ENCODE results near the gene RNF13. TPM values are rescaled to one million over a fixed set of nuclear protein-coding genes. Genes with fewer than 3 reads are reported as not detected.

Gene RNF13
- total RNA-seq, 1 experiment from 2014 or later, result 33.8 TPM

DNA sequence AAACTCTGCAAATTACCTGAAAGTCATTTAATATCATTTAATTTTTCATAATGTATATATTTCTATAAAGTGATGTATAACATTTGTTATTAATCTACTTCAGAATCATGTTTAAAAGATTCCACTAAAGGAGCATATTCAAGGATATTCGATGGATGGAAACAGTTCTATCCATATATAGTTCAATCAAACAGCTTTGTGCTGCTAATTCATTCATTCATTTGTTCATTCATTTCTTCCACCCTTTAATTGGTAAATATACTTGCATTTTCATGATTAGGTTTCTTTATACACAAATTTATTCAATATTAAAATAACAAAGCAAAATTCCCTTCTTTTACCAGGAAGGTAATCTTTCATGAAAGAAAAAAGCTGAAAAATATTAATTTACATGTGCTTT, 64.7 kb downstream of the RNF13 start:
- Histone ChIP-seq H3F3A (ENCODE audit: low read length, unreplicated experiment) (no peaks in the 10 kb centered on the region), H3K79me2 (ENCODE audit: low read length) (no peaks in the 10 kb centered on the region), H3K4me1 (ENCODE audit: insufficient read depth, low read length) (no peaks in the 10 kb centered on the region), H3K9me2 (replicated peaks; ENCODE audit: low read length) (no peaks in the 10 kb centered on the region), H3K4me2 (ENCODE audit: low read length) (no peak overlapping the region), H3K27ac (ENCODE audit: low read length) (no peak overlapping the region), H3K27me3 (ENCODE audit: low read length) (no peaks in the 10 kb centered on the region), H3K4me3 (ENCODE audit: low read length) (no peak overlapping the region), H2AFZ (ENCODE audit: low read length) (no peak overlapping the region), H4K20me1 (ENCODE audit: low read length) (no peaks in the 10 kb centered on the region), H3K36me3 (ENCODE audit: low read depth, low read length) (no peaks in the 10 kb centered on the region; the same call in 1 of the 2 replicates), H3K9me3 (ENCODE audit: low read length) (no peaks in the 10 kb centered on the region), H3K9ac (ENCODE audit: low read length) (no peak overlapping the region)
- ChIA-PET POLR2A (ENCODE audit: unreplicated experiment) (no interaction called here), CTCF (no interaction called here)
- DNase-seq (no peak), ATAC-seq (no peak)
- TF ChIP-seq, protein P1, sequence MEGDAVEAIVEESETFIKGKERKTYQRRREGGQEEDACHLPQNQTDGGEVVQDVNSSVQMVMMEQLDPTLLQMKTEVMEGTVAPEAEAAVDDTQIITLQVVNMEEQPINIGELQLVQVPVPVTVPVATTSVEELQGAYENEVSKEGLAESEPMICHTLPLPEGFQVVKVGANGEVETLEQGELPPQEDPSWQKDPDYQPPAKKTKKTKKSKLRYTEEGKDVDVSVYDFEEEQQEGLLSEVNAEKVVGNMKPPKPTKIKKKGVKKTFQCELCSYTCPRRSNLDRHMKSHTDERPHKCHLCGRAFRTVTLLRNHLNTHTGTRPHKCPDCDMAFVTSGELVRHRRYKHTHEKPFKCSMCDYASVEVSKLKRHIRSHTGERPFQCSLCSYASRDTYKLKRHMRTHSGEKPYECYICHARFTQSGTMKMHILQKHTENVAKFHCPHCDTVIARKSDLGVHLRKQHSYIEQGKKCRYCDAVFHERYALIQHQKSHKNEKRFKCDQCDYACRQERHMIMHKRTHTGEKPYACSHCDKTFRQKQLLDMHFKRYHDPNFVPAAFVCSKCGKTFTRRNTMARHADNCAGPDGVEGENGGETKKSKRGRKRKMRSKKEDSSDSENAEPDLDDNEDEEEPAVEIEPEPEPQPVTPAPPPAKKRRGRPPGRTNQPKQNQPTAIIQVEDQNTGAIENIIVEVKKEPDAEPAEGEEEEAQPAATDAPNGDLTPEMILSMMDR (conservative IDR thresholded peaks at IDR 0.05; ENCODE audit: low read depth, low read length), result no peak
- TF ChIP-seq EZH2phosphoT487 (IDR thresholded peaks at IDR 0.05; ENCODE audit: borderline replicate concordance, low read length) (no peak), EZH2 (IDR thresholded peaks at IDR 0.05; ENCODE audit: low read length, unreplicated experiment) (no peak)
- no TSS peak for BruUV-seq (replicated peaks)
- intact Hi-C loops (cut with micrococcal nuclease), result no loop called here

DNA sequence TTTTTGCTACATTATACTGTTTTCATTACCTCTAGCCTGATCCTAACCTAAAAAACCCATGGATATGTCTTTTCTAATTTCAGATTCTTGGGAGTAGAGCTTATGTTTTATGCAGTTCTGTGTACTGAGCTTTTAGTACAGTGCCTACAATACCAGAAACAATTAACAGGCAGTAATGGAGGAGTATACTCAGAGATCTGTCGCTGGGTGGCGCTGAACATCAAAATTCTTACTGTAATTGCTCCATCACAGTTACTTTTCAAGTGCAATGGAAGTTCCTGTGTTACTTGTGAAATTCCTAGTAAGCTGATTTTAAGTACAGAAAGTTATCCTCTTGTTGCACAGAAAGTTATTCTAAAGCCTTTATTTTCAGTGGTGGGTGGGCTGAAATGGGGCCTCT, 66.9 kb downstream of the RNF13 start:
- no peak overlapping the region for H2AFZ ChIP-seq (ENCODE audit: low read length)
- no peak overlapping the region for H3K4me3 ChIP-seq (ENCODE audit: low read length)
- TF ChIP-seq EZH2phosphoT487 (IDR thresholded peaks at IDR 0.05; ENCODE audit: borderline replicate concordance, low read length) (no peak), EZH2 (IDR thresholded peaks at IDR 0.05; ENCODE audit: low read length, unreplicated experiment) (no peak)
- TF ChIP-seq, protein P1 (conservative IDR thresholded peaks at IDR 0.05; ENCODE audit: low read depth, low read length), result peak; percentile 85
- H3K36me3 ChIP-seq (ENCODE audit: low read depth, low read length), result peaks cover 2% of the 10 kb centered on the region; the same call in 1 of the 2 replicates
- no peaks in the 10 kb centered on the region for H3K4me1 ChIP-seq (ENCODE audit: insufficient read depth, low read length)
- H3K79me2 ChIP-seq (ENCODE audit: low read length), result no peaks in the 10 kb centered on the region
- peak; percentile 98 for ATAC-seq
- ChIA-PET CTCF (interaction anchor here (0.5 to 1.2 kb wide), 8 partner anchors 23 to 368 kb away, joined by 3 to 5 read pairs (median 4); partner anchors contain the start of gene RNF13), POLR2A (ENCODE audit: unreplicated experiment) (no interaction called here)
- no TSS peak for BruUV-seq (replicated peaks)
- H3K9me2 ChIP-seq (replicated peaks; ENCODE audit: low read length), result no peaks in the 10 kb centered on the region
- H3K27me3 ChIP-seq (ENCODE audit: low read length), result no peaks in the 10 kb centered on the region
- no peak overlapping the region for H3K27ac ChIP-seq (ENCODE audit: low read length)
- DNase-seq, result peak; percentile 74
- intact Hi-C loops (cut with micrococcal nuclease), result no loop called here
- no peaks in the 10 kb centered on the region for H3K9me3 ChIP-seq (ENCODE audit: low read length)
- H3F3A ChIP-seq (ENCODE audit: low read length, unreplicated experiment), result no peaks in the 10 kb centered on the region
- H3K4me2 ChIP-seq (ENCODE audit: low read length), result no peak overlapping the region
- no peaks in the 10 kb centered on the region for H4K20me1 ChIP-seq (ENCODE audit: low read length)
- no peak overlapping the region for H3K9ac ChIP-seq (ENCODE audit: low read length)

DNA sequence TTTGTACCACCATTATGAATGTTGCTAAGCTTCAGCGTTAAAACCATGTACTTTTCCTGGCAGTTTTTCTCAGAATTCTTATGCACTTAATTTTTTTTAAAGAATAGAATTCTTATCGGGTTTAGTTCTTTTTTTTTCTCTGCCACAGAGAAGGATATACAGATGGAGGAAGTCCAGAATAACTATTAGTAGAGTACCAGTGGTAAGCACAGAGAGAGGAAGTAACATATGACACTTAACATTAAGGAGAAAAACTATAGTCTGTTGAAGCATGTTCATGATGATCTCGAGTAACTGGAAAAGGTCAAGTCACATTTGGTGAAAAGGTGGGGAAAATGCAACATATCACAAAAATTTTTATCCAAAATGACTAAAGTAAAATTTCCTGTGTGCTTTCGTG, 68.9 kb downstream of the RNF13 start:
- no peak overlapping the region for H3K27ac ChIP-seq (ENCODE audit: low read length)
- H3K36me3 ChIP-seq (ENCODE audit: low read depth, low read length), result 0 out of 2 replicates have a peak, but pooled peaks cover 2% of the 10 kb centered on the region
- no peaks in the 10 kb centered on the region for H3K9me3 ChIP-seq (ENCODE audit: low read length)
- ATAC-seq, result no peak
- H3K79me2 ChIP-seq (ENCODE audit: low read length), result no peaks in the 10 kb centered on the region
- intact Hi-C loops (cut with micrococcal nuclease), result no loop called here
- H3K27me3 ChIP-seq (ENCODE audit: low read length), result no peaks in the 10 kb centered on the region
- ChIA-PET POLR2A (ENCODE audit: unreplicated experiment) (no interaction called here), CTCF (interaction anchor here (0.7 kb wide), 1 partner anchor 30 kb away, joined by 3 read pairs; no protein-coding TSS in a partner anchor)
- no peak overlapping the region for H3K9ac ChIP-seq (ENCODE audit: low read length)
- no peaks in the 10 kb centered on the region for H4K20me1 ChIP-seq (ENCODE audit: low read length)
- BruUV-seq (replicated peaks), result no TSS peak
- TF ChIP-seq, protein P1 (conservative IDR thresholded peaks at IDR 0.05; ENCODE audit: low read depth, low read length), result no peak
- no peak for TF ChIP-seq EZH2 (IDR thresholded peaks at IDR 0.05; ENCODE audit: low read length, unreplicated experiment)
- no peak for TF ChIP-seq EZH2phosphoT487 (IDR thresholded peaks at IDR 0.05; ENCODE audit: borderline replicate concordance, low read length)
- no peaks in the 10 kb centered on the region for H3K4me1 ChIP-seq (ENCODE audit: insufficient read depth, low read length)
- H3K4me2 ChIP-seq (ENCODE audit: low read length), result no peak overlapping the region
- H2AFZ ChIP-seq (ENCODE audit: low read length), result no peak overlapping the region
- no peak for DNase-seq
- no peaks in the 10 kb centered on the region for H3K9me2 ChIP-seq (replicated peaks; ENCODE audit: low read length)
- H3F3A ChIP-seq (ENCODE audit: low read length, unreplicated experiment), result no peaks in the 10 kb centered on the region
- no peak overlapping the region for H3K4me3 ChIP-seq (ENCODE audit: low read length)
